Esophagus muscularis mucosa (tissue), 3 donors: ENCODE results near the gene ADAMTS2.

Source experiments
- CTCF ChIP-seq, 3 experiments: fragments of 200-600 bp in 2 of 3; fragments of 450-650 bp in 1 of 3; sonication (generic) in 2 of 3; IDR thresholded peaks; one replicate each; pipeline ENCODE4 v1.5.1; 2017 to 2019; ENCODE audit warnings: antibody characterized with exemption in 3 of 3, mild to moderate bottlenecking in 2 of 3, moderate library complexity in 1 of 3
- POLR2A ChIP-seq: fragments of 450-650 bp; IDR thresholded peaks from one replicate; pipeline ENCODE4 v1.6.1; 2017; ENCODE audit warnings: antibody characterized with exemption, moderate library complexity, mild to moderate bottlenecking, low read depth

GRCh38 chr5:179141867-179142266, 203.4 kb downstream of the ADAMTS2 start:
- no peak for TF ChIP-seq POLR2A
- TF ChIP-seq CTCF (IDR thresholded peaks at IDR 0.05) = no peak
